ENCODE measurements around the gene ITCH.

ITCH gene

DNA sequence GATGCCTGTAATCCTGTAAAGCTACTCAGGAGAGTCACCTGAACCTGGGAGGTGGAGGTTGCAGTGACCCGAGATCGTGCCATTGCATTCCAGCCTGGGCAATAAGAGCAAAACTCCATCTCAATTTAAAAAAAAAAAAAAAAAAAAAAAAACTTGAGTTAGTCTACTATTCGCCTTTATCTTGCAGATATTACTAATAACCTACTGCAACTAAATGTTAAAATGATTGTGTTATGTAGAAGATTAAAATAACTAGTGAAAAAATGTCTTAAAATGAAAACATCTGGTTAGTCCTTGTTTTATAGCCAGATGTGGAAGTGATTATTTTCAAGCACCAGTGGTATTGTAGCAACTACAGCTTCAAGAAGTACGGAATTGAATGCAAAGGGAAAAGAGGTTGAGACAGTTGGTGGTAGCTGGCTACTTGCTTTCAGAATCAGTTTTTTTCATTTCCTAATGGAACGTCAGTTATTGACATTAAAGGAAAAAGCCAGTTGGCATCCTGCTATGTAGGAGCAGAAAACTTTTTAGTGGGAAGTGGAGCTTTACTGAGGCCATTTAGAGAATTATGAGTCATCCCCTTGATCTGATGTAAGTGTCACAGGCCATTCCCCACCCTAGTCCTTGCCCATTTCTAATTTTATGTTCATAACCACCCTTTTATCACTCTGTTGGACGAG lies 109.3 kb downstream of the ITCH start (continued):
- TF ChIP-seq ZNF561 (tag by site-specific recombination; IDR thresholded peaks at IDR 0.05; ENCODE audit: borderline replicate concordance) (peak; percentile 21; the same call in 1 of the 2 replicates), ZNF677 (tag by site-specific recombination; IDR thresholded peaks at IDR 0.05) (no peak), FEZF1 (tag by site-specific recombination; IDR thresholded peaks at IDR 0.05) (peak; percentile 89), OSR2 (tag by site-specific recombination; IDR thresholded peaks at IDR 0.05) (peak; percentile 96), SETDB1 (IDR thresholded peaks at IDR 0.05; ENCODE audit: insufficient read length, low read length) (no peak), ZNF596 (tag by site-specific recombination; IDR thresholded peaks at IDR 0.05) (no peak)

DNA sequence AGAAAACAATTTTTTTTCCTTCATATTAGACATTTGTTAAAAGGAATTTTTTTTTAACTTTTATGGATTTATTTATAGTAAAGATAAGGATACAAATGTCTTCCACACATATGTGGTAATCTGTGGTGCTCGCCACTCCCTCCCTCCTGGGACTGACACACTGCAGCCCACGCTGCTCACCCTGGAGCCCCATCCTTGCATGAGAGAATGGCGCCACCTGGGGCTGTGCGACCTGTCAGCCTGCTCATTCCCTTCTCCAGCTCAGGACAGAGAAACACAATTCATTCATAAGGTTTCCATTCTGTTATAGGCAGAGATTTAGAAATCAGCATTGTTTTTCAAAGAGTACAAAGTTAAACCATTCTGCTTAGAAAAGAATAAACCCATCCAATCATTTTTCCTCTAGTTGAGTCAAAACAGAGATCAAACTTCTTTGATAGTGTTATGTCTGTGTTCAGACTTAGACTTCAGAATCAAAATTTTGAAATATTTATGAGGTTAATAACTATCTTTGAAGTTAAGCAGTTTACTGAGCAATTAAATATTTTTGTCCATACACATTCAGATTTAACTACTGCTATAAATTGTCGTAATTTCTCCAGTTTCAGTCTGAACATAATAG lies 110.3 kb downstream of the ITCH start:
- Histone ChIP-seq H3K4me3 (ENCODE audit: low read depth, low read length) (no peak overlapping the region), H3K36me3 (ENCODE audit: control insufficient read depth in 2 of 2, insufficient read depth in 1 of 2, low read length in 2 of 2) (peaks cover 4 to 42% of the 10 kb centered on the region in 2 experiments), H3K9me3 (ENCODE audit: control insufficient read depth, insufficient read depth, low read depth, low read length) (no peaks in the 10 kb centered on the region), H3K4me1 (ENCODE audit: control insufficient read depth, insufficient read depth, low read length) (peaks cover 9% of the 10 kb centered on the region), H3K27ac (ENCODE audit: extremely low read depth, low read depth, low read length) (no peak overlapping the region)
- TF ChIP-seq OVOL3 (tag by site-specific recombination; IDR thresholded peaks at IDR 0.05) (no peak), ZNF791 (tag by site-specific recombination; IDR thresholded peaks at IDR 0.05) (no peak), YY1 (tag by site-specific recombination; IDR thresholded peaks at IDR 0.05) (no peak), AEBP2 (tag by site-specific recombination; IDR thresholded peaks at IDR 0.05; ENCODE audit: borderline replicate concordance) (no peak), YY2 (tag by site-specific recombination; IDR thresholded peaks at IDR 0.05) (no peak), ZBTB8A (tag by site-specific recombination; IDR thresholded peaks at IDR 0.05) (no peak), ZNF777 (tag by site-specific recombination; IDR thresholded peaks at IDR 0.05; ENCODE audit: borderline replicate concordance) (no peak), ZNF19 (tag by site-specific recombination; IDR thresholded peaks at IDR 0.05; ENCODE audit: low read depth) (no peak), ZNF426 (tag by site-specific recombination; IDR thresholded peaks at IDR 0.05) (no peak), ZNF184 (tag by site-specific recombination; IDR thresholded peaks at IDR 0.05) (no peak), ZNF654 (tag by site-specific recombination; IDR thresholded peaks at IDR 0.05; ENCODE audit: low read depth) (peak; percentile 20; the same call in 1 of the 2 replicates), ZNF677 (tag by site-specific recombination; IDR thresholded peaks at IDR 0.05) (no peak), ZSCAN30 (tag by site-specific recombination; IDR thresholded peaks at IDR 0.05) (0 out of 2 replicates have a peak, but pooled peaks have one; percentile 25), ZNF670 (tag by site-specific recombination; IDR thresholded peaks at IDR 0.05; ENCODE audit: low read depth) (no peak)
- TF ChIP-seq, protein P1, sequence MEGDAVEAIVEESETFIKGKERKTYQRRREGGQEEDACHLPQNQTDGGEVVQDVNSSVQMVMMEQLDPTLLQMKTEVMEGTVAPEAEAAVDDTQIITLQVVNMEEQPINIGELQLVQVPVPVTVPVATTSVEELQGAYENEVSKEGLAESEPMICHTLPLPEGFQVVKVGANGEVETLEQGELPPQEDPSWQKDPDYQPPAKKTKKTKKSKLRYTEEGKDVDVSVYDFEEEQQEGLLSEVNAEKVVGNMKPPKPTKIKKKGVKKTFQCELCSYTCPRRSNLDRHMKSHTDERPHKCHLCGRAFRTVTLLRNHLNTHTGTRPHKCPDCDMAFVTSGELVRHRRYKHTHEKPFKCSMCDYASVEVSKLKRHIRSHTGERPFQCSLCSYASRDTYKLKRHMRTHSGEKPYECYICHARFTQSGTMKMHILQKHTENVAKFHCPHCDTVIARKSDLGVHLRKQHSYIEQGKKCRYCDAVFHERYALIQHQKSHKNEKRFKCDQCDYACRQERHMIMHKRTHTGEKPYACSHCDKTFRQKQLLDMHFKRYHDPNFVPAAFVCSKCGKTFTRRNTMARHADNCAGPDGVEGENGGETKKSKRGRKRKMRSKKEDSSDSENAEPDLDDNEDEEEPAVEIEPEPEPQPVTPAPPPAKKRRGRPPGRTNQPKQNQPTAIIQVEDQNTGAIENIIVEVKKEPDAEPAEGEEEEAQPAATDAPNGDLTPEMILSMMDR (tag by site-specific recombination; IDR thresholded peaks at IDR 0.05): peak; percentile 73
- TF ChIP-seq, protein P2, sequence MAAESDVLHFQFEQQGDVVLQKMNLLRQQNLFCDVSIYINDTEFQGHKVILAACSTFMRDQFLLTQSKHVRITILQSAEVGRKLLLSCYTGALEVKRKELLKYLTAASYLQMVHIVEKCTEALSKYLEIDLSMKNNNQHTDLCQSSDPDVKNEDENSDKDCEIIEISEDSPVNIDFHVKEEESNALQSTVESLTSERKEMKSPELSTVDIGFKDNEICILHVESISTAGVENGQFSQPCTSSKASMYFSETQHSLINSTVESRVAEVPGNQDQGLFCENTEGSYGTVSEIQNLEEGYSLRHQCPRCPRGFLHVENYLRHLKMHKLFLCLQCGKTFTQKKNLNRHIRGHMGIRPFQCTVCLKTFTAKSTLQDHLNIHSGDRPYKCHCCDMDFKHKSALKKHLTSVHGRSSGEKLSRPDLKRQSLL (tag by site-specific recombination; IDR thresholded peaks at IDR 0.05): no peak
- TF ChIP-seq, protein P3, sequence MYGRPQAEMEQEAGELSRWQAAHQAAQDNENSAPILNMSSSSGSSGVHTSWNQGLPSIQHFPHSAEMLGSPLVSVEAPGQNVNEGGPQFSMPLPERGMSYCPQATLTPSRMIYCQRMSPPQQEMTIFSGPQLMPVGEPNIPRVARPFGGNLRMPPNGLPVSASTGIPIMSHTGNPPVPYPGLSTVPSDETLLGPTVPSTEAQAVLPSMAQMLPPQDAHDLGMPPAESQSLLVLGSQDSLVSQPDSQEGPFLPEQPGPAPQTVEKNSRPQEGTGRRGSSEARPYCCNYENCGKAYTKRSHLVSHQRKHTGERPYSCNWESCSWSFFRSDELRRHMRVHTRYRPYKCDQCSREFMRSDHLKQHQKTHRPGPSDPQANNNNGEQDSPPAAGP (tag by site-specific recombination; IDR thresholded peaks at IDR 0.05): no peak
- POLR2A ChIA-PET: no interaction called here
- CTCF ChIA-PET: interaction anchor here (0.6 to 3.3 kb wide), 7 partner anchors 11 to 283 kb away, joined by 3 to 36 read pairs (median 6); no protein-coding TSS in a partner anchor
